ENCODE results near the gene PLCB4. TPM values are rescaled to one million over a fixed set of nuclear protein-coding genes. Genes with fewer than 3 reads are reported as not detected.

PLCB4 gene
- total RNA-seq, 4 donors from 2014 or later = 20.6 to 45.9 (median 34.2) TPM

- intact Hi-C loops (cut with DNase I; ENCODE audit: low total_unique reads) = loop anchor here (10.0 kb wide), 1 partner anchor 205 kb away; no protein-coding TSS in a partner anchor
- 82 to 92% methylated on average over 4 to 6 of the region's 6 CpGs for WGBS, 2 donors (ENCODE audit: low coverage in 1 of 2)
- TF ChIP-seq, protein P1, sequence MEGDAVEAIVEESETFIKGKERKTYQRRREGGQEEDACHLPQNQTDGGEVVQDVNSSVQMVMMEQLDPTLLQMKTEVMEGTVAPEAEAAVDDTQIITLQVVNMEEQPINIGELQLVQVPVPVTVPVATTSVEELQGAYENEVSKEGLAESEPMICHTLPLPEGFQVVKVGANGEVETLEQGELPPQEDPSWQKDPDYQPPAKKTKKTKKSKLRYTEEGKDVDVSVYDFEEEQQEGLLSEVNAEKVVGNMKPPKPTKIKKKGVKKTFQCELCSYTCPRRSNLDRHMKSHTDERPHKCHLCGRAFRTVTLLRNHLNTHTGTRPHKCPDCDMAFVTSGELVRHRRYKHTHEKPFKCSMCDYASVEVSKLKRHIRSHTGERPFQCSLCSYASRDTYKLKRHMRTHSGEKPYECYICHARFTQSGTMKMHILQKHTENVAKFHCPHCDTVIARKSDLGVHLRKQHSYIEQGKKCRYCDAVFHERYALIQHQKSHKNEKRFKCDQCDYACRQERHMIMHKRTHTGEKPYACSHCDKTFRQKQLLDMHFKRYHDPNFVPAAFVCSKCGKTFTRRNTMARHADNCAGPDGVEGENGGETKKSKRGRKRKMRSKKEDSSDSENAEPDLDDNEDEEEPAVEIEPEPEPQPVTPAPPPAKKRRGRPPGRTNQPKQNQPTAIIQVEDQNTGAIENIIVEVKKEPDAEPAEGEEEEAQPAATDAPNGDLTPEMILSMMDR (IDR thresholded peaks at IDR 0.05) = no peak
- TF ChIP-seq EP300 (IDR thresholded peaks at IDR 0.05; ENCODE audit: low read depth) (no peak), POLR2A (IDR thresholded peaks at IDR 0.05) (no peak), POLR2AphosphoS5 (IDR thresholded peaks at IDR 0.05) (no peak)
- Histone ChIP-seq H3K4me3 (no peak overlapping the region), H3K36me3 (no peaks in the 10 kb centered on the region), H3K27me3 (no peaks in the 10 kb centered on the region), H3K9me3 (no peaks in the 10 kb centered on the region), H3K4me1 (no peaks in the 10 kb centered on the region), H3K27ac (no peak overlapping the region)
- in situ Hi-C loops (cut with MboI; ENCODE audit: low pct_ligation_motif_present in 1 of 4, low pct_unique_long_range_greater_than_20kb in 1 of 4, low sequenced_read_pairs in 3 of 4) = no loop called here
- no peak for DNase-seq
These were observed 9.0 kb upstream of the PLCB4 start for GRCh38 chr20:9059931-9060330.

GRCh38 chr20:9061434-9061833 is 7.5 kb upstream of the PLCB4 start:
- Histone ChIP-seq H3K4me1 (no peaks in the 10 kb centered on the region), H3K27ac (no peak overlapping the region), H3K36me3 (no peaks in the 10 kb centered on the region), H3K27me3 (no peaks in the 10 kb centered on the region), H3K9me3 (no peaks in the 10 kb centered on the region), H3K4me3 (no peak overlapping the region)
- WGBS, 2 donors (ENCODE audit: low coverage in 1 of 2) = 73 to 92% methylated on average over 1 of the region's 1 CpG
- TF ChIP-seq POLR2A (IDR thresholded peaks at IDR 0.05) (no peak), POLR2AphosphoS5 (IDR thresholded peaks at IDR 0.05) (no peak), EP300 (IDR thresholded peaks at IDR 0.05; ENCODE audit: low read depth) (no peak)
- TF ChIP-seq, protein P1 (IDR thresholded peaks at IDR 0.05) = no peak
- DNase-seq = no peak
- in situ Hi-C loops (cut with MboI; ENCODE audit: low pct_ligation_motif_present in 1 of 4, low pct_unique_long_range_greater_than_20kb in 1 of 4, low sequenced_read_pairs in 3 of 4) (no loop called here), intact Hi-C loops (cut with DNase I; ENCODE audit: low total_unique reads) (loop anchor here (10.0 kb wide), 1 partner anchor 207 kb away; no protein-coding TSS in a partner anchor)

DNA sequence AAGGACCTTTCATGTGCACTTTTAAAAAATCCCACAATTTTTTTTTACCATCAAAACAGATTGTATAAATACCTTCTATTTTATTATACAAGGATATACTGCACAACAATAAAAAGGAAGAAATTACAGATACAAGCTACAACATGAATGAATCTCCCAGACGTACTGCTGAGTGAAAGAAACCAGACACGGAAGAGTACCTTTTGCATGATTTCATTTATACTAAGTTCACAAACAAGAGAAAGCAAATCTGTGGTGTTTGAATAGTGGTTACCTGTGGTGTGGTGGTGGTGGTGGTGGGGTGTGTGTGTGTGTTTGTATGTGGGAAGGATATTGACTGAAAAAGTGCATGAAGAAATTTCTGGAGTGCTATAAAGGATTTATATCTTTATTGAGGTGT is 6.8 kb upstream of the PLCB4 start:
- no peak overlapping the region for H3K27ac ChIP-seq
- no peaks in the 10 kb centered on the region for H3K4me1 ChIP-seq
- H3K9me3 ChIP-seq = no peaks in the 10 kb centered on the region
- DNase-seq = no peak
- 67 to 76% methylated on average over 2 of the region's 2 CpGs for WGBS, 2 donors (ENCODE audit: low coverage in 1 of 2)
- no peaks in the 10 kb centered on the region for H3K27me3 ChIP-seq
- H3K36me3 ChIP-seq = no peaks in the 10 kb centered on the region
- no peak for TF ChIP-seq POLR2A (IDR thresholded peaks at IDR 0.05)
- TF ChIP-seq POLR2AphosphoS5 (IDR thresholded peaks at IDR 0.05) = no peak
- no peak for TF ChIP-seq EP300 (IDR thresholded peaks at IDR 0.05; ENCODE audit: low read depth)
- TF ChIP-seq, protein P1 (IDR thresholded peaks at IDR 0.05) = no peak
- in situ Hi-C loops (cut with MboI; ENCODE audit: low pct_ligation_motif_present in 1 of 4, low pct_unique_long_range_greater_than_20kb in 1 of 4, low sequenced_read_pairs in 3 of 4) (no loop called here), intact Hi-C loops (cut with DNase I; ENCODE audit: low total_unique reads) (loop anchor here (10.0 kb wide), 1 partner anchor 207 kb away; no protein-coding TSS in a partner anchor)
- H3K4me3 ChIP-seq = no peak overlapping the region

- Histone ChIP-seq H3K4me1 (peaks cover 0 to 18% (median 2%) of the 10 kb centered on the region in 4 donors), H3K4me3 (no peak overlapping the region), H3K36me3 (no peaks in the 10 kb centered on the region), H3K9me3 (no peaks in the 10 kb centered on the region), H3K27ac (no peak overlapping the region), H3K27me3 (peaks cover 17% of the 10 kb centered on the region)
- intact Hi-C loops (cut with DNase I; ENCODE audit: low total_unique reads) (loop anchor here (10.0 kb wide), 1 partner anchor 211 kb away; no protein-coding TSS in a partner anchor), in situ Hi-C loops (cut with MboI; ENCODE audit: low pct_ligation_motif_present in 1 of 4, low pct_unique_long_range_greater_than_20kb in 1 of 4, low sequenced_read_pairs in 3 of 4) (no loop called here)
- WGBS, 2 donors (ENCODE audit: low coverage in 1 of 2) = 91% methylated on average over 3 of the region's 3 CpGs; no CpG with 5 or more reads in 1 of the 2 donors
- TF ChIP-seq, protein P1 (IDR thresholded peaks at IDR 0.05) = no peak
- TF ChIP-seq EP300 (IDR thresholded peaks at IDR 0.05; ENCODE audit: low read depth) = no peak
- no peak for TF ChIP-seq POLR2AphosphoS5 (IDR thresholded peaks at IDR 0.05)
- TF ChIP-seq POLR2A (IDR thresholded peaks at IDR 0.05) = no peak
- no peak for DNase-seq
These were observed 2.7 kb upstream of the PLCB4 start for GRCh38 chr20:9066191-9066590.

All from transverse colon (tissue), 4 donors.